Fibroblast of lung (primary cell): ENCODE data around the gene MLKL.

ENCODE experiments used
- CTCF ChIP-seq, 2 donors: IDR thresholded peaks in 1 of 2; conservative IDR thresholded peaks in 1 of 2; 1 replicate in 1 of 2; 2 replicates in 1 of 2; pipeline ENCODE4 v1.5.1; 2011 to 2012; ENCODE audit warnings: low read length in 2 of 2, control low read depth in 1 of 2, inconsistent platforms in 1 of 2, low read depth in 1 of 2, mild to moderate bottlenecking in 1 of 2
- EZH2 ChIP-seq: IDR thresholded peaks from 2 replicates; pipeline ENCODE4 v1.5.1; 2012; ENCODE audit warnings: low read length, control low read depth, mild to moderate bottlenecking; ENCODE audit errors: missing control alignments

GRCh38 chr16:74734361-74735161 is 33.9 kb upstream of the MLKL start:
- TF ChIP-seq CTCF (conservative IDR thresholded peaks at IDR 0.05 in 1 of 2, IDR thresholded peaks at IDR 0.05 in 1 of 2; ENCODE audit: low read depth in 1 of 2, low read length in 2 of 2): no peak
- no peak for TF ChIP-seq EZH2
